Vagina (tissue), 2 donors: ENCODE data around the gene MAPK1. TPM values are rescaled to one million over a fixed set of nuclear protein-coding genes. Genes with fewer than 3 reads are reported as not detected.
"Not testable (repeated sequence)": the region's sequence is repeated elsewhere in the genome, so short reads cannot be mapped to it uniquely, and the experiment has no call there.

Source experiments
- DNase-seq, 2 donors: peaks; one replicate each; pipeline ENCODE4 v3.0.0-alpha.2; 2017; ENCODE audit errors: extremely low spot score in 2 of 2
- H3K27ac ChIP-seq: fragments of 200-600 bp; sonication (generic); one replicate; pipeline ENCODE4 v1.5.1; 2019
- H3K27me3 ChIP-seq: fragments of 200-600 bp; sonication (generic); one replicate; pipeline ENCODE4 v1.5.1; 2019
- H3K36me3 ChIP-seq, 2 donors: fragments of 200-600 bp; sonication (generic); one replicate each; pipeline ENCODE4 v1.5.1; 2017 to 2019
- H3K4me1 ChIP-seq: fragments of 200-600 bp; sonication (generic); one replicate; pipeline ENCODE4 v1.5.1; 2019
- H3K4me3 ChIP-seq, 2 donors: fragments of 200-600 bp; sonication (generic); 1 replicate in 1 of 2; 2 replicates in 1 of 2; pipeline ENCODE4 v1.5.1; 2016 to 2019
- H3K9me3 ChIP-seq: fragments of 200-600 bp; sonication (generic); one replicate; pipeline ENCODE4 v1.5.1; 2019
- CTCF ChIP-seq, 3 experiments: fragments of 450-650 bp in 2 of 3; fragments of 200-600 bp in 1 of 3; sonication (generic) in 1 of 3; IDR thresholded peaks; one replicate each; pipeline ENCODE4 v1.5.1; 2017 to 2019; ENCODE audit warnings: antibody characterized with exemption in 3 of 3, mild to moderate bottlenecking in 2 of 3, moderate library complexity in 2 of 3
- POLR2A ChIP-seq, 2 donors: fragments of 450-650 bp; IDR thresholded peaks; one replicate each; pipeline ENCODE4 v1.6.1; 2017; ENCODE audit warnings: antibody characterized with exemption in 2 of 2, mild to moderate bottlenecking in 2 of 2, moderate library complexity in 2 of 2
- POLR2AphosphoS5 ChIP-seq, 2 donors: sonication (generic); formaldehyde crosslinking; IDR thresholded peaks; one replicate each; pipeline ENCODE4 v1.9.0; 2017; ENCODE audit warnings: antibody characterized with exemption in 2 of 2, mild to moderate bottlenecking in 2 of 2, low read depth in 1 of 2; ENCODE audit not compliant: insufficient read depth in 1 of 2
- intact Hi-C: fragments of 100-400 bp; cut with DNase I; formaldehyde crosslinking; loops from one replicate; pipeline ENCODE4 v1.15.1; 2023
- total RNA-seq: library from RNA; depleted of rRNA; stranded (reverse); fragments of >200 nt; gene quantifications from one replicate; pipeline ENCODE4 v1.2.3, GENCODE V29; 2016

The MAPK1 gene
- total RNA-seq, 1 donor from 2014 or later, result 44.9 TPM

- no peaks in the 10 kb centered on the region for H3K9me3 ChIP-seq
- peaks cover 14% of the 10 kb centered on the region for H3K4me1 ChIP-seq
- H3K36me3 ChIP-seq, result no peaks in the 10 kb centered on the region
- no peak for TF ChIP-seq POLR2AphosphoS5 (IDR thresholded peaks at IDR 0.05; ENCODE audit: insufficient read depth in 1 of 2, low read depth in 1 of 2)
- no peak for TF ChIP-seq CTCF (IDR thresholded peaks at IDR 0.05)
- no peak for TF ChIP-seq POLR2A (IDR thresholded peaks at IDR 0.05)
- no peak overlapping the region for H3K4me3 ChIP-seq
- no peak overlapping the region for H3K27ac ChIP-seq
- no peaks in the 10 kb centered on the region for H3K27me3 ChIP-seq
- intact Hi-C loops, result no loop called here
- DNase-seq, result no peak
These were observed 136.7 kb downstream of the MAPK1 start for GRCh38 chr22:21730535-21731308.

- H3K4me3 ChIP-seq, H3K27ac ChIP-seq, DNase-seq, intact Hi-C loops, H3K36me3 ChIP-seq, H3K4me1 ChIP-seq, H3K9me3 ChIP-seq, H3K27me3 ChIP-seq: not testable (repeated sequence)
These were observed 138.3 kb downstream of the MAPK1 start for GRCh38 chr22:21729184-21729583.

- H3K4me3 ChIP-seq, result no peak overlapping the region
- H3K9me3 ChIP-seq, result no peaks in the 10 kb centered on the region
- intact Hi-C loops, result no loop called here
- no peak for DNase-seq
- H3K36me3 ChIP-seq, result no peaks in the 10 kb centered on the region
- no peak overlapping the region for H3K27ac ChIP-seq
- H3K27me3 ChIP-seq, result no peaks in the 10 kb centered on the region
- TF ChIP-seq CTCF (IDR thresholded peaks at IDR 0.05) (no peak), POLR2AphosphoS5 (IDR thresholded peaks at IDR 0.05; ENCODE audit: insufficient read depth in 1 of 2, low read depth in 1 of 2) (no peak), POLR2A (IDR thresholded peaks at IDR 0.05) (no peak)
- H3K4me1 ChIP-seq, result no peaks in the 10 kb centered on the region
These were observed 139.2 kb downstream of the MAPK1 start for GRCh38 chr22:21728270-21728669.

GRCh38 chr22:21727768-21728167 is 139.7 kb downstream of the MAPK1 start:
- H3K4me1 ChIP-seq, result no peaks in the 10 kb centered on the region
- intact Hi-C loops, result no loop called here
- H3K9me3 ChIP-seq, result no peaks in the 10 kb centered on the region
- TF ChIP-seq POLR2AphosphoS5 (IDR thresholded peaks at IDR 0.05; ENCODE audit: insufficient read depth in 1 of 2, low read depth in 1 of 2) (no peak), CTCF (IDR thresholded peaks at IDR 0.05) (no peak), POLR2A (IDR thresholded peaks at IDR 0.05) (no peak)
- H3K36me3 ChIP-seq, result no peaks in the 10 kb centered on the region
- no peaks in the 10 kb centered on the region for H3K27me3 ChIP-seq
- H3K4me3 ChIP-seq, result no peak overlapping the region
- no peak for DNase-seq
- H3K27ac ChIP-seq, result no peak overlapping the region

GRCh38 chr22:21727159-21727558 is 140.3 kb downstream of the MAPK1 start:
- H3K9me3 ChIP-seq, result no peaks in the 10 kb centered on the region
- no peak overlapping the region for H3K4me3 ChIP-seq
- intact Hi-C loops, result no loop called here
- TF ChIP-seq CTCF (IDR thresholded peaks at IDR 0.05), result no peak
- no peak for TF ChIP-seq POLR2A (IDR thresholded peaks at IDR 0.05)
- TF ChIP-seq POLR2AphosphoS5 (IDR thresholded peaks at IDR 0.05; ENCODE audit: insufficient read depth in 1 of 2, low read depth in 1 of 2), result no peak
- H3K36me3 ChIP-seq, result no peaks in the 10 kb centered on the region
- H3K27me3 ChIP-seq, result no peaks in the 10 kb centered on the region
- DNase-seq, result no peak
- H3K27ac ChIP-seq, result no peak overlapping the region
- no peaks in the 10 kb centered on the region for H3K4me1 ChIP-seq
